Activated T-cell treated with anti-CD3 and anti-CD28 coated beads, Interleukin-2, amount 50 U/mL, for 24 hours (primary cell): ENCODE results near the gene MEIS2.

ENCODE experiments used
- DNase-seq: peaks from one replicate; pipeline ENCODE4 v3.0.0-alpha.2; 2020
- H3K27ac Mint-ChIP-seq: 2 replicates; pipeline ENCODE4 v1.8.0; 2020; ENCODE audit warnings: mild to moderate bottlenecking, mixed read lengths
- H3K27me3 Mint-ChIP-seq: 2 replicates; pipeline ENCODE4 v1.8.0; 2020; ENCODE audit warnings: mixed read lengths
- H3K36me3 Mint-ChIP-seq: 2 replicates; pipeline ENCODE4 v1.8.0; 2020; ENCODE audit warnings: low read depth, mixed read lengths
- H3K4me1 Mint-ChIP-seq: 2 replicates; pipeline ENCODE4 v1.8.0; 2020; ENCODE audit warnings: low read depth, mixed read lengths
- H3K4me3 Mint-ChIP-seq: 2 replicates; pipeline ENCODE4 v1.8.0; 2020; ENCODE audit warnings: mild to moderate bottlenecking, moderate library complexity, mixed read lengths
- H3K9me3 Mint-ChIP-seq: 2 replicates; pipeline ENCODE4 v1.8.0; 2020; ENCODE audit warnings: mixed read lengths

Gene MEIS2

GRCh38 chr15:36911322-36911944 lies 188.9 kb downstream of the MEIS2 start:
- no peak for DNase-seq
- Mint-ChIP-seq H3K9me3 (no peaks in the 10 kb centered on the region), H3K27me3 (peaks cover 3% of the 10 kb centered on the region), H3K4me1 (no peaks in the 10 kb centered on the region), H3K36me3 (no peaks in the 10 kb centered on the region), H3K27ac (no peak overlapping the region), H3K4me3 (no peak overlapping the region)

GRCh38 chr15:36908991-36909390 lies 191.4 kb downstream of the MEIS2 start:
- no peaks in the 10 kb centered on the region for H3K4me1 Mint-ChIP-seq
- no peak overlapping the region for H3K4me3 Mint-ChIP-seq
- peaks cover 3% of the 10 kb centered on the region for H3K27me3 Mint-ChIP-seq
- H3K36me3 Mint-ChIP-seq: no peaks in the 10 kb centered on the region
- DNase-seq: no peak
- no peak overlapping the region for H3K27ac Mint-ChIP-seq
- no peaks in the 10 kb centered on the region for H3K9me3 Mint-ChIP-seq

GRCh38 chr15:36907295-36907694 lies 193.1 kb downstream of the MEIS2 start:
- no peak for DNase-seq
- Mint-ChIP-seq H3K4me1 (no peaks in the 10 kb centered on the region), H3K27ac (no peak overlapping the region), H3K27me3 (peaks cover 3% of the 10 kb centered on the region), H3K4me3 (no peak overlapping the region), H3K36me3 (no peaks in the 10 kb centered on the region), H3K9me3 (no peaks in the 10 kb centered on the region)

GRCh38 chr15:36905908-36906307 lies 194.4 kb downstream of the MEIS2 start:
- Mint-ChIP-seq H3K4me3 (no peak overlapping the region), H3K27ac (no peak overlapping the region), H3K4me1 (no peaks in the 10 kb centered on the region), H3K9me3 (no peaks in the 10 kb centered on the region), H3K27me3 (peaks cover 7% of the 10 kb centered on the region), H3K36me3 (no peaks in the 10 kb centered on the region)
- DNase-seq: no peak

- Mint-ChIP-seq H3K27me3 (peaks cover 11% of the 10 kb centered on the region), H3K27ac (no peak overlapping the region), H3K9me3 (no peaks in the 10 kb centered on the region), H3K4me3 (no peak overlapping the region), H3K36me3 (no peaks in the 10 kb centered on the region), H3K4me1 (no peaks in the 10 kb centered on the region)
- no peak for DNase-seq
These were observed 195.6 kb downstream of the MEIS2 start for GRCh38 chr15:36904715-36905114.

GRCh38 chr15:36903922-36904556 lies 196.3 kb downstream of the MEIS2 start:
- no peaks in the 10 kb centered on the region for H3K9me3 Mint-ChIP-seq
- H3K4me1 Mint-ChIP-seq: no peaks in the 10 kb centered on the region

GRCh38 chr15:36903195-36903594 lies 197.2 kb downstream of the MEIS2 start:
- no peak for DNase-seq
- no peaks in the 10 kb centered on the region for H3K36me3 Mint-ChIP-seq
- no peak overlapping the region for H3K4me3 Mint-ChIP-seq
- no peak overlapping the region for H3K27ac Mint-ChIP-seq
- H3K4me1 Mint-ChIP-seq: no peaks in the 10 kb centered on the region
- H3K9me3 Mint-ChIP-seq: no peaks in the 10 kb centered on the region
- H3K27me3 Mint-ChIP-seq: peaks cover 17% of the 10 kb centered on the region

More at GRCh38 chr15:36903922-36904556, 196.3 kb downstream of the MEIS2 start:
- DNase-seq: no peak
- Mint-ChIP-seq H3K4me3 (no peak overlapping the region), H3K27ac (no peak overlapping the region), H3K36me3 (no peaks in the 10 kb centered on the region), H3K27me3 (peaks cover 13% of the 10 kb centered on the region)

GRCh38 chr15:36901012-36901411 lies 199.3 kb downstream of the MEIS2 start:
- Mint-ChIP-seq H3K36me3 (no peaks in the 10 kb centered on the region), H3K9me3 (no peaks in the 10 kb centered on the region), H3K4me1 (no peaks in the 10 kb centered on the region), H3K27ac (no peak overlapping the region), H3K4me3 (no peak overlapping the region), H3K27me3 (peaks cover 27% of the 10 kb centered on the region)
- no peak for DNase-seq

- no peaks in the 10 kb centered on the region for H3K36me3 Mint-ChIP-seq
- H3K27ac Mint-ChIP-seq: no peak overlapping the region
- H3K27me3 Mint-ChIP-seq: peaks cover 33% of the 10 kb centered on the region
- no peak overlapping the region for H3K4me3 Mint-ChIP-seq
- no peak for DNase-seq
- no peaks in the 10 kb centered on the region for H3K4me1 Mint-ChIP-seq
- no peaks in the 10 kb centered on the region for H3K9me3 Mint-ChIP-seq
These were observed 200.7 kb downstream of the MEIS2 start for GRCh38 chr15:36899696-36900095.

GRCh38 chr15:36898536-36899126 lies 201.7 kb downstream of the MEIS2 start:
- Mint-ChIP-seq H3K27me3 (peaks cover 33% of the 10 kb centered on the region), H3K27ac (no peak overlapping the region), H3K4me3 (no peak overlapping the region), H3K9me3 (no peaks in the 10 kb centered on the region), H3K36me3 (no peaks in the 10 kb centered on the region), H3K4me1 (no peaks in the 10 kb centered on the region)
- DNase-seq: no peak

GRCh38 chr15:36897834-36898233 lies 202.5 kb downstream of the MEIS2 start:
- Mint-ChIP-seq H3K4me3 (no peak overlapping the region), H3K27me3 (peaks cover 35% of the 10 kb centered on the region), H3K9me3 (no peaks in the 10 kb centered on the region), H3K27ac (no peak overlapping the region), H3K36me3 (no peaks in the 10 kb centered on the region), H3K4me1 (no peaks in the 10 kb centered on the region)
- DNase-seq: no peak

GRCh38 chr15:36896949-36897348 lies 203.4 kb downstream of the MEIS2 start:
- Mint-ChIP-seq H3K27ac (no peak overlapping the region), H3K4me3 (no peak overlapping the region), H3K36me3 (no peaks in the 10 kb centered on the region), H3K4me1 (no peaks in the 10 kb centered on the region), H3K27me3 (peaks cover 38% of the 10 kb centered on the region), H3K9me3 (no peaks in the 10 kb centered on the region)
- no peak for DNase-seq

GRCh38 chr15:36894075-36894474 lies 206.3 kb downstream of the MEIS2 start:
- no peak overlapping the region for H3K4me3 Mint-ChIP-seq
- no peaks in the 10 kb centered on the region for H3K4me1 Mint-ChIP-seq
- no peaks in the 10 kb centered on the region for H3K36me3 Mint-ChIP-seq
- H3K9me3 Mint-ChIP-seq: no peaks in the 10 kb centered on the region
- no peak overlapping the region for H3K27ac Mint-ChIP-seq
- H3K27me3 Mint-ChIP-seq: peaks cover 49% of the 10 kb centered on the region
- DNase-seq: no peak

GRCh38 chr15:36893276-36893675 lies 207.1 kb downstream of the MEIS2 start:
- Mint-ChIP-seq H3K9me3 (no peaks in the 10 kb centered on the region), H3K27ac (no peak overlapping the region), H3K27me3 (peaks cover 53% of the 10 kb centered on the region), H3K4me1 (no peaks in the 10 kb centered on the region), H3K36me3 (no peaks in the 10 kb centered on the region), H3K4me3 (no peak overlapping the region)
- no peak for DNase-seq
